SK-N-SH (cell line): ENCODE measurements around the gene PRR20A.
"Not testable (repeated sequence)": the region's sequence is repeated elsewhere in the genome, so short reads cannot be mapped to it uniquely, and the experiment has no call there.

Experiments
- CHD2 ChIP-seq: fragments of 150-350 bp; IDR thresholded peaks from 2 replicates; pipeline ENCODE4 v1.6.1; 2018; ENCODE audit warnings: low read length; ENCODE audit not compliant: partially characterized antibody
- EP300 ChIP-seq, 2 experiments: IDR thresholded peaks; 2 replicates each; pipeline versions ENCODE4 v1.4.0 to v1.6.1; 2012; ENCODE audit warnings: borderline replicate concordance in 1 of 2, low read depth in 1 of 2, low read length in 1 of 2
- EZH2phosphoT487 ChIP-seq: fragments of 200-600 bp; sonication (generic); IDR thresholded peaks from 2 replicates; pipeline ENCODE4 v1.6.1; 2017; ENCODE audit warnings: low read depth, mixed run types, mild to moderate bottlenecking, antibody characterized with exemption, moderate library complexity, borderline replicate concordance
- GABPA ChIP-seq: IDR thresholded peaks from 2 replicates; pipeline ENCODE4 v1.4.0; 2012; ENCODE audit warnings: low read depth, mild to moderate bottlenecking
- NRF1 ChIP-seq: IDR thresholded peaks from 2 replicates; pipeline ENCODE4 v1.6.1; 2012; ENCODE audit warnings: low read depth, mild to moderate bottlenecking, low read length
- POLR2AphosphoS5 ChIP-seq: IDR thresholded peaks from 2 replicates; pipeline ENCODE4 v1.6.1; 2012; ENCODE audit warnings: low read depth, low read length
- TAF1 ChIP-seq: IDR thresholded peaks from 2 replicates; pipeline ENCODE4 v1.6.1; 2012; ENCODE audit warnings: low read depth, mild to moderate bottlenecking, low read length, moderate library complexity, borderline replicate concordance
- TEAD4 ChIP-seq: IDR thresholded peaks from 2 replicates; pipeline ENCODE4 v1.4.0; 2012; ENCODE audit warnings: mild to moderate bottlenecking, borderline replicate concordance; ENCODE audit not compliant: insufficient read depth
- TF ChIP-seq, protein P1 (sequence below): fragments of 200-600 bp; sonication (generic); IDR thresholded peaks from 2 replicates; pipeline ENCODE4 v1.6.1; 2017; ENCODE audit warnings: antibody characterized with exemption, mild to moderate bottlenecking, moderate library complexity
- TF ChIP-seq, protein P2 (sequence below): IDR thresholded peaks from 2 replicates; pipeline ENCODE4 v1.6.1; 2012; ENCODE audit warnings: mild to moderate bottlenecking, low read depth, low read length, moderate library complexity
- TF ChIP-seq, protein P3 (sequence below): fragments of 150-350 bp; IDR thresholded peaks from 2 replicates; pipeline ENCODE4 v1.6.1; 2017; ENCODE audit warnings: antibody characterized with exemption, low read length, low read depth, borderline replicate concordance
- TF ChIP-seq, protein P4 (sequence below): IDR thresholded peaks from 2 replicates; pipeline ENCODE4 v1.4.0; 2012; ENCODE audit warnings: low read depth, borderline replicate concordance

DNA sequence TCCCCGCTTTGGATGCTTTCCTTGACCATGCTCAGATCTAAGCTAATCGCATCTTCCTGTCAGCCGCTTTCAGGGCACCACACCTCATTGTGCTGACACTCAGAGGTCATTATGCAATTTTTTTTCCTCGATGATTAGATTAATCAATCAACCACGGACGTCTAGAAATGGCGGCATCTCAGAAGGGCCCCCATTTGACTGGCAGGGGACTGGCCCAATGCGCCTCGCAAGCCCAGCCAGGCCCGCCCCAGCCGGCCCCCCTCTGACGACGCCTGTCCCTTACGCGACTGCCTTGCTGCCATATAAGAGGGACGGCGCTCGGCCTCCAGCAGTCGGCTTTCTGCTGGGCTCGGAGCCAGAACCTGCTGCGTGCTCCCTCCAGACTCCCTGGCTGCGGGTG lies 26.2 kb downstream of the PRR20A start, which contains the start of gene PRR20E:
- TF ChIP-seq POLR2AphosphoS5; EZH2phosphoT487; TAF1; GABPA; TEAD4; CHD2; NRF1; EP300 (IDR thresholded peaks at IDR 0.05; ENCODE audit: borderline replicate concordance in 1 of 2, low read depth in 1 of 2, low read length in 1 of 2): not testable (repeated sequence)
- TF ChIP-seq, protein P1, sequence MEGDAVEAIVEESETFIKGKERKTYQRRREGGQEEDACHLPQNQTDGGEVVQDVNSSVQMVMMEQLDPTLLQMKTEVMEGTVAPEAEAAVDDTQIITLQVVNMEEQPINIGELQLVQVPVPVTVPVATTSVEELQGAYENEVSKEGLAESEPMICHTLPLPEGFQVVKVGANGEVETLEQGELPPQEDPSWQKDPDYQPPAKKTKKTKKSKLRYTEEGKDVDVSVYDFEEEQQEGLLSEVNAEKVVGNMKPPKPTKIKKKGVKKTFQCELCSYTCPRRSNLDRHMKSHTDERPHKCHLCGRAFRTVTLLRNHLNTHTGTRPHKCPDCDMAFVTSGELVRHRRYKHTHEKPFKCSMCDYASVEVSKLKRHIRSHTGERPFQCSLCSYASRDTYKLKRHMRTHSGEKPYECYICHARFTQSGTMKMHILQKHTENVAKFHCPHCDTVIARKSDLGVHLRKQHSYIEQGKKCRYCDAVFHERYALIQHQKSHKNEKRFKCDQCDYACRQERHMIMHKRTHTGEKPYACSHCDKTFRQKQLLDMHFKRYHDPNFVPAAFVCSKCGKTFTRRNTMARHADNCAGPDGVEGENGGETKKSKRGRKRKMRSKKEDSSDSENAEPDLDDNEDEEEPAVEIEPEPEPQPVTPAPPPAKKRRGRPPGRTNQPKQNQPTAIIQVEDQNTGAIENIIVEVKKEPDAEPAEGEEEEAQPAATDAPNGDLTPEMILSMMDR: not testable (repeated sequence)
- TF ChIP-seq, protein P2, sequence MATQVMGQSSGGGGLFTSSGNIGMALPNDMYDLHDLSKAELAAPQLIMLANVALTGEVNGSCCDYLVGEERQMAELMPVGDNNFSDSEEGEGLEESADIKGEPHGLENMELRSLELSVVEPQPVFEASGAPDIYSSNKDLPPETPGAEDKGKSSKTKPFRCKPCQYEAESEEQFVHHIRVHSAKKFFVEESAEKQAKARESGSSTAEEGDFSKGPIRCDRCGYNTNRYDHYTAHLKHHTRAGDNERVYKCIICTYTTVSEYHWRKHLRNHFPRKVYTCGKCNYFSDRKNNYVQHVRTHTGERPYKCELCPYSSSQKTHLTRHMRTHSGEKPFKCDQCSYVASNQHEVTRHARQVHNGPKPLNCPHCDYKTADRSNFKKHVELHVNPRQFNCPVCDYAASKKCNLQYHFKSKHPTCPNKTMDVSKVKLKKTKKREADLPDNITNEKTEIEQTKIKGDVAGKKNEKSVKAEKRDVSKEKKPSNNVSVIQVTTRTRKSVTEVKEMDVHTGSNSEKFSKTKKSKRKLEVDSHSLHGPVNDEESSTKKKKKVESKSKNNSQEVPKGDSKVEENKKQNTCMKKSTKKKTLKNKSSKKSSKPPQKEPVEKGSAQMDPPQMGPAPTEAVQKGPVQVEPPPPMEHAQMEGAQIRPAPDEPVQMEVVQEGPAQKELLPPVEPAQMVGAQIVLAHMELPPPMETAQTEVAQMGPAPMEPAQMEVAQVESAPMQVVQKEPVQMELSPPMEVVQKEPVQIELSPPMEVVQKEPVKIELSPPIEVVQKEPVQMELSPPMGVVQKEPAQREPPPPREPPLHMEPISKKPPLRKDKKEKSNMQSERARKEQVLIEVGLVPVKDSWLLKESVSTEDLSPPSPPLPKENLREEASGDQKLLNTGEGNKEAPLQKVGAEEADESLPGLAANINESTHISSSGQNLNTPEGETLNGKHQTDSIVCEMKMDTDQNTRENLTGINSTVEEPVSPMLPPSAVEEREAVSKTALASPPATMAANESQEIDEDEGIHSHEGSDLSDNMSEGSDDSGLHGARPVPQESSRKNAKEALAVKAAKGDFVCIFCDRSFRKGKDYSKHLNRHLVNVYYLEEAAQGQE: not testable (repeated sequence)
- TF ChIP-seq, protein P3, sequence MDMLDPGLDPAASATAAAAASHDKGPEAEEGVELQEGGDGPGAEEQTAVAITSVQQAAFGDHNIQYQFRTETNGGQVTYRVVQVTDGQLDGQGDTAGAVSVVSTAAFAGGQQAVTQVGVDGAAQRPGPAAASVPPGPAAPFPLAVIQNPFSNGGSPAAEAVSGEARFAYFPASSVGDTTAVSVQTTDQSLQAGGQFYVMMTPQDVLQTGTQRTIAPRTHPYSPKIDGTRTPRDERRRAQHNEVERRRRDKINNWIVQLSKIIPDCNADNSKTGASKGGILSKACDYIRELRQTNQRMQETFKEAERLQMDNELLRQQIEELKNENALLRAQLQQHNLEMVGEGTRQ: not testable (repeated sequence)
- TF ChIP-seq, protein P4, sequence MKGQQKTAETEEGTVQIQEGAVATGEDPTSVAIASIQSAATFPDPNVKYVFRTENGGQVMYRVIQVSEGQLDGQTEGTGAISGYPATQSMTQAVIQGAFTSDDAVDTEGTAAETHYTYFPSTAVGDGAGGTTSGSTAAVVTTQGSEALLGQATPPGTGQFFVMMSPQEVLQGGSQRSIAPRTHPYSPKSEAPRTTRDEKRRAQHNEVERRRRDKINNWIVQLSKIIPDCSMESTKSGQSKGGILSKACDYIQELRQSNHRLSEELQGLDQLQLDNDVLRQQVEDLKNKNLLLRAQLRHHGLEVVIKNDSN: not testable (repeated sequence)
